DLD1 (cell line): ENCODE data around the gene FOCAD.

Experiments
- in situ Hi-C: cut with HindIII; loops from 2 replicates; pipeline ENCODE4 v1.10.0; 2017; ENCODE audit warnings: low sequenced_read_pairs

FOCAD gene

GRCh38 chr9:20997503-20998076, 313.5 kb downstream of the FOCAD start:
- in situ Hi-C loops, result no loop called here

DNA sequence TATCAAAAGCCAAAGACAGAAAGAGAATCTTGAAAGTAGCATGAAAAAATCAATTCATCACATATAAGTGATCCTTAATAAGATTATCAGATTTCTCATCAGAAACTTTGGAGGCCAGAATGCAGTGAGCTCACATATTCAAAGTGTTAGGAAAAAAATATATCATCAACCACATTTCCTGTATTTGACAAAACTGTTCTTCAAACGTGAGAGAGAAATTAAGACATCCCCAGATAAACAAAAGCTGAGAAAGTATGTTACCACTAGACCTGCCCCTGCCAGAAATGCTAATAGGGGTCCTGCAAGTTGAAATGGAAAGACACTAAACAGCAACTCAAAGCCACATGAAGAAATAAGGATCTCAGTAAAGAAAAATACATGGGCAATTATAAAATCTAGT, 317.5 kb downstream of the FOCAD start:
- in situ Hi-C loops, result no loop called here

- in situ Hi-C loops, result no loop called here
Measured at GRCh38 chr9:21002040-21002439, 318.0 kb downstream of the FOCAD start.

- in situ Hi-C loops, result no loop called here
Measured at GRCh38 chr9:21015129-21015815, 331.2 kb downstream of the FOCAD start.

DNA sequence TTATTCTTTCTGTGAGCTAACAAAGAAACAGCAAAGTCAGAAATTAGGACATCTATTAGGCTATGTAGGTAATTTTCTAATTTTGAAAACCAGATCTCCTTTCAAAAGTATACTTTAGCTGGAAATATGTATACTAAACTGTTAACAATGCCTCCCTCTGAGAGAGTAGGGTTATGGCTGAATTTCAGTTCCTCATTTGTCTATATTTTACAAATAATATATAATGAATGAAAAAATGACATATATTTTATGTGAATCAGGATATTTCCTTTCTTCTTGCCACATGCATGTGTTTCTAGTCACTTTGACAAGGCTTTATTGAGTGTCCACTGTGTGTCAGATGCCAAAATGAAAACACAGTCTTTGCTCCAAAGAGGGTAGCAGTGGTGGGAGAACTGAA, 331.9 kb downstream of the FOCAD start:
- in situ Hi-C loops, result no loop called here

DNA sequence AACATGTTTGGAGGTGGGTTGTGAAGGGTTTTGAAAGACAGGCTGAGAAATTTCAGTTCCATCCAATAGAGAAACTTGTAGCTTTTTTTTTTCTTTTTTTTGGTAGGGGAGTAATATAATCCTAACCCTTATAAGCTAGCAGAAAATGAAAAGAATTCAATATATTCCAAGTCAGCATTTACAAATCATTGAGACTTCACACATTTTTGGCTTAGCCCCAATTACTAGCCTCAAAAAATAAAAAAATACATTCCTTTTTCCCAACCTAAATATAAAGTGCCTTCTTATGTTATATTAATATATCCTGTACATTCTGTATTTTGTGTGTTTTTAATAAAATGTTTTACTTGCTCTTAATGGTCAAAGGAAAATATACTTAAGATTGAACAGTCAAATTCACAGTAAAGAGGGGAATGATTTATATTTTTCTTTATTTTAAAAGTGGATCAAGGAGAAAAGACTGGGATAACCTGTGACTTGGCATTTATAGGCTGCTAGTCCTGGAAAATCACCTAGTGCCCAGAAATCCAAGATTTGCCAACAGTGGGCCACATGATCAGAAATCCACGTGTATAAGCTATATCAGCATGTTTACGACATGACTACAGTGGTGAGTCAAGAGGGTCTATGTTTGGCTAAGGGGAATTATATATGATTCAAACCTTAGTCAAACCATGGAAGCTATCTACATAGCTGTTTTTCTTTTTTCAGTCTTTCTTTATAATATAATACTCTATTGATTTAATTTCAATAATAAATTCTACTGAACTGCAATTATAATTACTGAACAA, 332.8 kb downstream of the FOCAD start:
- in situ Hi-C loops, result no loop called here

GRCh38 chr9:21018177-21018576, 334.1 kb downstream of the FOCAD start:
- in situ Hi-C loops, result no loop called here

- in situ Hi-C loops, result no loop called here
Measured at GRCh38 chr9:21023861-21024260, 339.8 kb downstream of the FOCAD start.

GRCh38 chr9:21027295-21027694, 343.2 kb downstream of the FOCAD start:
- in situ Hi-C loops, result no loop called here

DNA sequence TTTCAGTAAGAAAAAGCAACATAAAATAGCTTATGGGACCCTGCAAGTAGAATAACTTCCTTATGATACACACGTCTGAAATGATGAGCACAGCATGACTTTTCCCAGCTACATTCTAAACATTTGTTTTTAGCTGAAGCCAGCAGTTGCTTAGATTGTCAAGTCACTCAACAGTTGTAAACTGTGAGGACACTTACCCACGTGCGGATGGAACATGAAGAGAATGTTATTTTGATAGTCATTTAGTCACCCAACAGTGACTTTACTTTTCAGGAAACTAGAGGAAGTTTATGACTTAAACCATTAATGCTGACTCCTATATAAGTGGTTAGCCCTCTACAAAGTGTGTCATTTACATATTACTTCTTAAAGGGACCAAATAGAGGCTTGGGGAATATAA, 344.4 kb downstream of the FOCAD start:
- in situ Hi-C loops, result no loop called here

- in situ Hi-C loops, result no loop called here
Measured at GRCh38 chr9:21029661-21030060, 345.6 kb downstream of the FOCAD start.

- in situ Hi-C loops, result no loop called here
Measured at GRCh38 chr9:21030389-21031035, 346.5 kb downstream of the FOCAD start.

- in situ Hi-C loops, result no loop called here
Measured at GRCh38 chr9:21031091-21031807, 347.2 kb downstream of the FOCAD start, which contains the start of gene HACD4. Gene HACD4 (minus strand): TSS chr9:21031640. CDS start chr9:21031590, 50 bp downstream.

DNA sequence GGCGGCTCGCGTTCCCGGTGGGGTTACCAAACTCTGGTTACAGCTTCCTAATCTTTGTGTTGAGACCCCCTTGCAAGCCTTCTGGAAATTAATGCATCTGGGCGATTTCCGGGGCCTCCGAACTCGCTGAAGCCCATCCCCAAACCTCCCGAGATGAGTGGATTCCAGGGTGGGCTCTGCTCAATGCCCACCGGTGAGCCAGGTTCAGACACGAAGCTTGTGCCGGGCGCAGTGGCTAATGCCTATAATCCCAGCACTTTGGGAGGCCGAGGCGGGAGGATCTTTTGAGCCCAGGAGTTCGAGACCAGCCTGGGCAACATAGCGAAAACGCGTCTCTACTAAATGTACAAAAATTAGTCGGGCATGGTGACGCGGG, 347.7 kb downstream of the FOCAD start:
- in situ Hi-C loops, result no loop called here

- in situ Hi-C loops, result no loop called here
Measured at GRCh38 chr9:21037278-21037677, 353.2 kb downstream of the FOCAD start.

DNA sequence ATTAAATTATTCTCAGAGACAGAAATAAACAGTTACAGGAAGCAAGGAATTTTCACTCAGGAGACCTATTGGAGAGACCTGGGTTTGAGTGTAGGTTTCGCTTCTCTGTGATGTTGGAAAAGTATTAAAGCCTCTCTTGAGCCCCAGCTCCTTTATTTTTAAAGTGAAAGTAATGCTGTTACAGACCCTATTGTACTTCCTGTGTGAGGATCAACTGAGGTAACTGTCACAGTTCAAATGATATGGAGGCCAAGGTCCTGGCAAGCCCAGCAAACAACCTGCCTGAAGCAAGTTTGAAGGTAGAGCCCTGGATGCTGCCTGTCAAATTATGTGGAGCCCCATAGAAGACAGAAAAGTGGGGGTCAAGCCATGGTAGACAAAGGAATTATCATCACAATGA, 355.2 kb downstream of the FOCAD start:
- in situ Hi-C loops, result no loop called here

- in situ Hi-C loops, result no loop called here
Measured at GRCh38 chr9:21042466-21042865, 358.4 kb downstream of the FOCAD start.

DNA sequence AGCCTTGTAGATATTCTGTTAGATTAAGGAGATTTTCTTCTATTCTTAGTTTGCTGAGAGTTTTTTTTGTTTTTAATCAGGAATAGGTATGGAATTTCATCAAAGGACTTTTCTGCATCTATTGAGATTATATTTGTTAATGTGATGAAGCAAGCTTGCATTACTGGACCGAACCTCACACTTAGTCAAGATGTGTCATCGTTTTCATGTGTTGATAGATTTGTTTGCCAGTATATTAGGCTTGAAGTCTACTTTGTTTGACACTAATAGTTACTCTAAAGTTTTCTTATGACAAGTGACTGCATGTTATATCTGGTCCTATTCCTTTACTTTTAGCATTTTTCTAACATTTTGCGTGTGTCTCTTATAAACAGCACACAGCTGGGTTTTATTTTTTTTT, 359.8 kb downstream of the FOCAD start:
- in situ Hi-C loops, result no loop called here
